ENCODE data around the gene MAGEL2. TPM values are rescaled to one million over a fixed set of nuclear protein-coding genes. Genes with fewer than 3 reads are reported as not detected.

MAGEL2 gene
- total and polyA plus RNA-seq, 2 donors (not counting 3 experiments of a cell fraction or from before 2014, with no cell fraction given), result not detected

DNA sequence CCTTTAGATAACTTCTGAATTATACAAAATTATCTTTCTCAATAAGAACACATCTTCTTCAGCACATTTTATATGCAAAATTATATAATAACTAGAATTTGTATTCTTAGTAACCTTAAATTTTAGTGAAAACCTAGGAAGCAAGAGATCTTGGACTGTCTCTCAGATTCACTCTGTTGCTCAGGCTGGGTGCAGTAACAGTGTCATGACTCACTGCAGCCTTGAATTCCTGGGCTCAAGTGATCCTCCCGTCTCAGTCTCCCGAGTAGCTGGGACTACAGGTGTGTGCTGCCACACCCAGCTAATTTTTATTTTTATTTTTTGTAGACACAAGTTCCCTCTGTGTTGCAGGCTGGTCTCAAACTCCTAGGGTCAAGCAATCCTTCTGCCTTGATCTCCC lies 52.3 kb downstream of the MAGEL2 start:
- Histone ChIP-seq H3K9me1 (replicated peaks; ENCODE audit: control insufficient read depth, extremely low read depth, insufficient read depth, low read length) (no peaks in the 10 kb centered on the region), H3K27ac (ENCODE audit: insufficient read depth, low read depth, low read length) (no peak overlapping the region), H3K27me3 (ENCODE audit: control insufficient read depth in 2 of 2, insufficient read depth in 2 of 2, low read length in 2 of 2) (no peaks in the 10 kb centered on the region), H3K4me3 (replicated peaks in 1 of 3; ENCODE audit: insufficient read depth in 1 of 3, low read depth in 1 of 3, low read length in 3 of 3) (no peak overlapping the region), H3K4me2 (ENCODE audit: insufficient read depth, low read length) (no peak overlapping the region), H3K9ac (replicated peaks; ENCODE audit: extremely low read depth, insufficient read depth, low read length) (no peak overlapping the region), H3K4me1 (ENCODE audit: control insufficient read depth, extremely low read depth, insufficient read depth, low read length) (no peaks in the 10 kb centered on the region), H4K20me1 (replicated peaks; ENCODE audit: control insufficient read depth, extremely low read depth, insufficient read depth, low read length) (no peaks in the 10 kb centered on the region), H2AFZ (ENCODE audit: low read depth, low read length) (no peak overlapping the region), H3K36me3 (ENCODE audit: control insufficient read depth in 2 of 2, extremely low read depth in 1 of 2, insufficient read depth in 2 of 2, low read length in 2 of 2) (no peaks in the 10 kb centered on the region), H3K9me3 (replicated peaks; ENCODE audit: control insufficient read depth, insufficient read depth, low read length) (no peaks in the 10 kb centered on the region), H3K79me2 (ENCODE audit: control insufficient read depth, insufficient read depth, low read length) (no peaks in the 10 kb centered on the region)
- ChIA-PET POLR2A (no interaction called here), CTCF (no interaction called here)
- BruUV-seq (replicated peaks), result no TSS peak
- intact Hi-C loops (cut with micrococcal nuclease), result no loop called here
- FAIRE-seq, result no peak
- TF ChIP-seq, protein P1, sequence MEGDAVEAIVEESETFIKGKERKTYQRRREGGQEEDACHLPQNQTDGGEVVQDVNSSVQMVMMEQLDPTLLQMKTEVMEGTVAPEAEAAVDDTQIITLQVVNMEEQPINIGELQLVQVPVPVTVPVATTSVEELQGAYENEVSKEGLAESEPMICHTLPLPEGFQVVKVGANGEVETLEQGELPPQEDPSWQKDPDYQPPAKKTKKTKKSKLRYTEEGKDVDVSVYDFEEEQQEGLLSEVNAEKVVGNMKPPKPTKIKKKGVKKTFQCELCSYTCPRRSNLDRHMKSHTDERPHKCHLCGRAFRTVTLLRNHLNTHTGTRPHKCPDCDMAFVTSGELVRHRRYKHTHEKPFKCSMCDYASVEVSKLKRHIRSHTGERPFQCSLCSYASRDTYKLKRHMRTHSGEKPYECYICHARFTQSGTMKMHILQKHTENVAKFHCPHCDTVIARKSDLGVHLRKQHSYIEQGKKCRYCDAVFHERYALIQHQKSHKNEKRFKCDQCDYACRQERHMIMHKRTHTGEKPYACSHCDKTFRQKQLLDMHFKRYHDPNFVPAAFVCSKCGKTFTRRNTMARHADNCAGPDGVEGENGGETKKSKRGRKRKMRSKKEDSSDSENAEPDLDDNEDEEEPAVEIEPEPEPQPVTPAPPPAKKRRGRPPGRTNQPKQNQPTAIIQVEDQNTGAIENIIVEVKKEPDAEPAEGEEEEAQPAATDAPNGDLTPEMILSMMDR (IDR thresholded peaks at IDR 0.05; ENCODE audit: extremely low read depth in 1 of 2, insufficient read depth in 1 of 2, low read depth in 1 of 2, low read length in 2 of 2), result no peak
- TF ChIP-seq POLR2A (IDR thresholded peaks at IDR 0.05; ENCODE audit: low read depth, low read length) (no peak), EZH2 (IDR thresholded peaks at IDR 0.05; ENCODE audit: borderline replicate concordance, low read depth, low read length, severe bottlenecking) (no peak), JUN (IDR thresholded peaks at IDR 0.05; ENCODE audit: borderline replicate concordance, insufficient read depth, insufficient read length, low read depth) (no peak), FOS (IDR thresholded peaks at IDR 0.05; ENCODE audit: borderline replicate concordance, insufficient read depth, low read length) (no peak), MYC (IDR thresholded peaks at IDR 0.05; ENCODE audit: low read depth, low read length) (no peak), GATA2 (IDR thresholded peaks at IDR 0.05; ENCODE audit: insufficient read depth, insufficient read length, low read depth, low read length) (no peak), POLR2AphosphoS5 (IDR thresholded peaks at IDR 0.05; ENCODE audit: insufficient read depth, low read depth, low read length) (no peak)
- TF ChIP-seq, protein P2, sequence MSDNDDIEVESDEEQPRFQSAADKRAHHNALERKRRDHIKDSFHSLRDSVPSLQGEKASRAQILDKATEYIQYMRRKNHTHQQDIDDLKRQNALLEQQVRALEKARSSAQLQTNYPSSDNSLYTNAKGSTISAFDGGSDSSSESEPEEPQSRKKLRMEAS (IDR thresholded peaks at IDR 0.05; ENCODE audit: insufficient read depth, insufficient read length), result no peak
- dilution Hi-C loops (cut with MboI; ENCODE audit: extremely low pct_ligation_motif_present, low sequenced_read_pairs), result no loop called here
- no peak for DNase-seq (ENCODE audit: low read depth, low spot score)
